Mesenchymal stem cell (in vitro differentiated cells and primary cell): ENCODE measurements around the gene S100A8.

Experiments
- DNase-seq: peaks from one replicate; pipeline ENCODE4 v3.0.0-alpha.2; 2013
- H2AFZ ChIP-seq: one replicate; pipeline ENCODE4 v1.6.1; 2013; ENCODE audit warnings: low read depth, mild to moderate bottlenecking, control low read depth, inconsistent platforms, low read length, moderate library complexity
- H2AK5ac ChIP-seq: 2 replicates; pipeline ENCODE4 v1.6.1; 2013; ENCODE audit warnings: low read length, moderate library complexity, mild to moderate bottlenecking, inconsistent platforms; ENCODE audit not compliant: severe bottlenecking
- H2BK120ac ChIP-seq: one replicate; pipeline ENCODE4 v1.6.1; 2013; ENCODE audit warnings: low read depth, mild to moderate bottlenecking, inconsistent platforms, low read length, moderate library complexity
- H2BK12ac ChIP-seq, 2 experiments: one replicate each; pipeline ENCODE4 v1.6.1; 2013; ENCODE audit warnings: inconsistent platforms in 2 of 2, low read length in 2 of 2, mild to moderate bottlenecking in 2 of 2, moderate library complexity in 2 of 2, control low read depth in 1 of 2
- H2BK15ac ChIP-seq: one replicate; pipeline ENCODE4 v1.6.1; 2013; ENCODE audit warnings: mild to moderate bottlenecking, low read depth, inconsistent platforms; ENCODE audit not compliant: poor library complexity, severe bottlenecking
- H2BK5ac ChIP-seq: 2 replicates; pipeline ENCODE4 v1.6.1; 2013; ENCODE audit warnings: low read depth, mild to moderate bottlenecking, low read length, control low read depth, inconsistent platforms; ENCODE audit not compliant: poor library complexity, severe bottlenecking
- H3K14ac ChIP-seq, 2 experiments: one replicate each; pipeline ENCODE4 v1.6.1; 2013; ENCODE audit warnings: inconsistent platforms in 2 of 2, low read length in 2 of 2, control low read depth in 1 of 2, mild to moderate bottlenecking in 1 of 2, moderate library complexity in 1 of 2
- H3K18ac ChIP-seq, 2 experiments: one replicate each; pipeline ENCODE4 v1.6.1; 2013; ENCODE audit warnings: inconsistent platforms in 2 of 2, low read length in 2 of 2, control low read depth in 1 of 2, low read depth in 1 of 2, mild to moderate bottlenecking in 1 of 2
- H3K23ac ChIP-seq, 2 experiments: one replicate each; pipeline ENCODE4 v1.6.1; 2013; ENCODE audit warnings: inconsistent platforms in 2 of 2, low read length in 2 of 2, mild to moderate bottlenecking in 2 of 2, moderate library complexity in 2 of 2, control low read depth in 1 of 2
- H3K27ac ChIP-seq: 2 replicates; pipeline ENCODE4 v1.5.1; 2013; ENCODE audit warnings: mild to moderate bottlenecking, moderate library complexity, low read length, control low read depth, inconsistent platforms; ENCODE audit not compliant: poor library complexity, severe bottlenecking
- H3K27me3 ChIP-seq, 2 experiments: 2 replicates each; pipeline versions ENCODE4 v1.6.1 to v1.7.0; 2013; ENCODE audit warnings: low read length in 2 of 2, mild to moderate bottlenecking in 2 of 2, moderate library complexity in 2 of 2, control low read depth in 1 of 2, inconsistent platforms in 1 of 2; ENCODE audit not compliant: control insufficient read depth in 1 of 2, insufficient read depth in 1 of 2
- H3K36me3 ChIP-seq, 2 experiments: 2 replicates each; pipeline versions ENCODE4 v1.6.1 to v1.7.0; 2013; ENCODE audit warnings: low read length in 2 of 2, control low read depth in 1 of 2, inconsistent platforms in 1 of 2, low read depth in 1 of 2, mild to moderate bottlenecking in 1 of 2; ENCODE audit not compliant: insufficient read depth in 2 of 2, control insufficient read depth in 1 of 2
- H3K4ac ChIP-seq, 2 experiments: one replicate each; pipeline ENCODE4 v1.6.1; 2013; ENCODE audit warnings: inconsistent platforms in 2 of 2, low read length in 2 of 2, mild to moderate bottlenecking in 2 of 2, moderate library complexity in 2 of 2, control low read depth in 1 of 2, low read depth in 1 of 2
- H3K4me1 ChIP-seq: 2 replicates; pipeline ENCODE4 v1.6.1; 2013; ENCODE audit warnings: low read depth, low read length, control low read depth; ENCODE audit not compliant: control insufficient read depth, insufficient read depth
- H3K4me2 ChIP-seq: 2 replicates; pipeline ENCODE4 v1.6.1; 2013; ENCODE audit warnings: low read length, mild to moderate bottlenecking, inconsistent platforms; ENCODE audit not compliant: poor library complexity, severe bottlenecking
- H3K4me3 ChIP-seq, 2 experiments: 2 replicates each; pipeline versions ENCODE4 v1.5.1 to v1.7.0; 2013; ENCODE audit warnings: low read length in 2 of 2, mild to moderate bottlenecking in 2 of 2, control low read depth in 1 of 2, low read depth in 1 of 2; ENCODE audit not compliant: insufficient read depth in 1 of 2
- H3K79me1 ChIP-seq: replicated peaks from 2 replicates; pipeline ENCODE4 v1.6.1; 2013; ENCODE audit warnings: mild to moderate bottlenecking, control low read depth, low read length, inconsistent platforms; ENCODE audit not compliant: poor library complexity, severe bottlenecking
- H3K9ac ChIP-seq: 2 replicates; pipeline ENCODE4 v1.7.0; 2013; ENCODE audit warnings: mild to moderate bottlenecking, low read length, moderate library complexity
- H3K9me3 ChIP-seq: 2 replicates; pipeline ENCODE4 v1.7.0; 2013; ENCODE audit warnings: mild to moderate bottlenecking, low read length; ENCODE audit not compliant: control insufficient read depth
- H4K8ac ChIP-seq: one replicate; pipeline ENCODE4 v1.6.1; 2013; ENCODE audit warnings: inconsistent platforms, mild to moderate bottlenecking, low read length, moderate library complexity
- H4K91ac ChIP-seq: one replicate; pipeline ENCODE4 v1.6.1; 2013; ENCODE audit warnings: mild to moderate bottlenecking, low read length, inconsistent platforms
- WGBS: methylation state at CpG from one replicate; pipeline ENCODE4 v1.1.7; 2013; ENCODE audit warnings: mixed read lengths; 5-methylcytosine and 5-hydroxymethylcytosine counted together

Gene S100A8

GRCh38 chr1:153345187-153346076 lies 45.4 kb downstream of the S100A8 start:
- H3K14ac ChIP-seq = no peak overlapping the region
- no peak overlapping the region for H3K27ac ChIP-seq
- no peak overlapping the region for H3K4me2 ChIP-seq
- H4K8ac ChIP-seq = no peak overlapping the region
- H3K9me3 ChIP-seq = no peaks in the 10 kb centered on the region
- no peak overlapping the region for H3K4ac ChIP-seq
- H3K79me1 ChIP-seq = no peaks in the 10 kb centered on the region
- no peak overlapping the region for H2BK15ac ChIP-seq
- H3K4me1 ChIP-seq = no peaks in the 10 kb centered on the region
- no peak overlapping the region for H3K18ac ChIP-seq
- H3K27me3 ChIP-seq = peaks cover 18 to 92% of the 10 kb centered on the region in 2 experiments
- H3K36me3 ChIP-seq = no peaks in the 10 kb centered on the region
- H3K9ac ChIP-seq = no peak overlapping the region
- no peak overlapping the region for H2BK120ac ChIP-seq
- no peak overlapping the region for H3K4me3 ChIP-seq
- no peak overlapping the region for H2BK5ac ChIP-seq
- H4K91ac ChIP-seq = no peak overlapping the region
- H3K23ac ChIP-seq = no peak overlapping the region
- H2AK5ac ChIP-seq = no peak overlapping the region
- no peak overlapping the region for H2AFZ ChIP-seq
- H2BK12ac ChIP-seq = no peak overlapping the region
- 76% methylated on average over 14 of the region's 14 CpGs for WGBS
- no peak for DNase-seq

- Histone ChIP-seq H2BK12ac (no peak overlapping the region), H2BK5ac (no peak overlapping the region), H2AK5ac (no peak overlapping the region), H3K23ac (no peak overlapping the region), H3K4ac (no peak overlapping the region), H3K14ac (no peak overlapping the region), H2BK120ac (no peak overlapping the region), H3K4me3 (no peak overlapping the region), H3K27ac (no peak overlapping the region), H3K18ac (no peak overlapping the region), H4K8ac (no peak overlapping the region), H3K79me1 (no peaks in the 10 kb centered on the region), H3K4me1 (no peaks in the 10 kb centered on the region), H2BK15ac (no peak overlapping the region), H4K91ac (no peak overlapping the region), H3K36me3 (no peaks in the 10 kb centered on the region), H3K27me3 (peaks cover 15 to 89% of the 10 kb centered on the region in 2 experiments), H3K9ac (no peak overlapping the region), H2AFZ (no peak overlapping the region), H3K9me3 (no peaks in the 10 kb centered on the region), H3K4me2 (no peak overlapping the region)
- 10% methylated on average over 1 of the region's 3 CpGs for WGBS
- DNase-seq = no peak
These were observed 46.2 kb downstream of the S100A8 start for GRCh38 chr1:153344718-153345025.

GRCh38 chr1:153343811-153344717 lies 46.8 kb downstream of the S100A8 start:
- Histone ChIP-seq H3K9ac (no peak overlapping the region), H2BK15ac (no peak overlapping the region), H3K9me3 (no peaks in the 10 kb centered on the region), H3K4me2 (no peak overlapping the region), H3K23ac (no peak overlapping the region), H3K14ac (no peak overlapping the region), H3K18ac (no peak overlapping the region), H2BK120ac (no peak overlapping the region), H2AK5ac (no peak overlapping the region), H2BK5ac (no peak overlapping the region), H3K4ac (no peak overlapping the region), H4K91ac (no peak overlapping the region), H4K8ac (no peak overlapping the region), H2BK12ac (no peak overlapping the region), H3K27ac (no peak overlapping the region), H3K4me3 (no peak overlapping the region), H3K79me1 (no peaks in the 10 kb centered on the region), H3K4me1 (no peaks in the 10 kb centered on the region), H2AFZ (no peak overlapping the region), H3K27me3 (peaks cover 15 to 87% of the 10 kb centered on the region in 2 experiments), H3K36me3 (no peaks in the 10 kb centered on the region)
- 57% methylated on average over 8 of the region's 9 CpGs for WGBS
- no peak for DNase-seq

GRCh38 chr1:153343040-153343681 lies 47.7 kb downstream of the S100A8 start:
- no peak overlapping the region for H3K4ac ChIP-seq
- DNase-seq = no peak
- H3K23ac ChIP-seq = no peak overlapping the region
- H2AFZ ChIP-seq = no peak overlapping the region
- no peak overlapping the region for H2BK5ac ChIP-seq
- no peak overlapping the region for H3K27ac ChIP-seq
- H3K4me1 ChIP-seq = no peaks in the 10 kb centered on the region
- H3K4me3 ChIP-seq = no peak overlapping the region
- no peak overlapping the region for H3K4me2 ChIP-seq
- H3K79me1 ChIP-seq = no peaks in the 10 kb centered on the region
- no peak overlapping the region for H3K14ac ChIP-seq
- no peak overlapping the region for H2BK15ac ChIP-seq
- no peak overlapping the region for H3K9ac ChIP-seq
- H4K8ac ChIP-seq = no peak overlapping the region
- 33% methylated on average over 5 of the region's 5 CpGs for WGBS
- H3K9me3 ChIP-seq = no peaks in the 10 kb centered on the region
- no peak overlapping the region for H2AK5ac ChIP-seq
- no peak overlapping the region for H2BK120ac ChIP-seq
- H4K91ac ChIP-seq = no peak overlapping the region
- no peaks in the 10 kb centered on the region for H3K36me3 ChIP-seq
- peaks cover 9 to 86% of the 10 kb centered on the region in 2 experiments for H3K27me3 ChIP-seq
- no peak overlapping the region for H3K18ac ChIP-seq
- H2BK12ac ChIP-seq = no peak overlapping the region
